Adipocyte (in vitro differentiated cells): Measurements from ENCODE around the gene RBMS2.

Source experiments
- DNase-seq: peaks from one replicate; pipeline ENCODE4 v3.0.0-alpha.2; 2015; ENCODE audit warnings: low read depth
- H3K27me3 ChIP-seq: replicated peaks from 2 replicates; pipeline ENCODE4 v1.7.0; 2013; ENCODE audit warnings: mild to moderate bottlenecking, low read length, moderate library complexity; ENCODE audit not compliant: control insufficient read depth, insufficient read depth
- H3K36me3 ChIP-seq: 2 replicates; pipeline ENCODE4 v1.7.0; 2013; ENCODE audit warnings: low read length, mild to moderate bottlenecking, moderate library complexity; ENCODE audit not compliant: control insufficient read depth, insufficient read depth, severe bottlenecking
- H3K4me1 ChIP-seq: 2 replicates; pipeline ENCODE4 v1.7.0; 2013; ENCODE audit warnings: mild to moderate bottlenecking, low read length, moderate library complexity; ENCODE audit not compliant: control insufficient read depth, insufficient read depth
- H3K4me3 ChIP-seq: 2 replicates; pipeline ENCODE4 v1.7.0; 2013; ENCODE audit warnings: mild to moderate bottlenecking, low read length, moderate library complexity
- H3K9ac ChIP-seq: 2 replicates; pipeline ENCODE4 v1.7.0; 2013; ENCODE audit warnings: mild to moderate bottlenecking, low read length, moderate library complexity
- H3K9me3 ChIP-seq: 2 replicates; pipeline ENCODE4 v1.7.0; 2013; ENCODE audit warnings: mild to moderate bottlenecking, low read length, moderate library complexity; ENCODE audit not compliant: control insufficient read depth

The RBMS2 gene

DNA sequence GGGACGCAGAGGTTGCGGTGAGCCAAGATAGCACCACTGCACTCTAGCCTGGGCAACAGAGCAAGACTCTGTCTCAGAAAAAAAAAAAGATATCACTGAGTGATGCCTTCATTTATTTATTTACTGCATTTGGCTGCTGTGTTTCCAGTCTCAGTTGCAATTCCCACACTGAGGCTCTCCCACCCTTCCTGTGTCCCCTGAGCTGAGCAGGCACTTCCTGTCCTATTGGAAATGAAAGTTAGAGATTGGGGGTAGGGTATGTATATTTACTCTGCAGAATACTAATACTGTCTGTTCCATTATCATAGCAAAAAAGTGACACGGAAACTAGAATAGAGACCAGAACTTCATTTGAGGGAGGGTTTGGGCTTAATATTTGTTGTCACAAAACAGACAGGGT lies 1.6 kb upstream of the RBMS2 start:
- peak overlapping the region; percentile 88 for H3K4me3 ChIP-seq
- H3K9me3 ChIP-seq: no peaks in the 10 kb centered on the region
- DNase-seq: peak; percentile 22
- H3K9ac ChIP-seq: peak overlapping the region; percentile 97
- no peaks in the 10 kb centered on the region for H3K27me3 ChIP-seq
- no peaks in the 10 kb centered on the region for H3K36me3 ChIP-seq
- H3K4me1 ChIP-seq: peaks cover 30% of the 10 kb centered on the region

DNA sequence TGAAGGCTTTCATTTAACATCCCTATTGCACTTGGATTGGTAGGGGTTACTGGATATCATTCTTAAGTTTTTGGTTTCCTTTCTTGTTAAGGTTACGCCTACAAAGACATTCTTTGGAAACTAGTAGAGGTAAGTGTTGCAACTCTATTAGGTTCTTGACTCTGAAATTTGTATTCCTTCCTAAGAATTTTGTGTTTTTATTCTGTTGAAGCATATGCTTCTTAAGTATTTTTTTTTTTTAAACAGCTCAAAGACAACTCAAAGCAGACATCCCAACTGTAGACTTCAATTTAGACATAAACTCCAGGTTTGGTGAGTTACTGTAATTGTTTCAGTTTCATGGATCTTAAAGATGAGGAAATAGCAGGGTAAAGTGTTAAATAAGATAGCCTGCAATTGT lies 1.1 kb upstream of the RBMS2 start:
- peaks cover 30% of the 10 kb centered on the region for H3K4me1 ChIP-seq
- H3K36me3 ChIP-seq: no peaks in the 10 kb centered on the region
- DNase-seq: peak; percentile 50
- peak overlapping the region; percentile 97 for H3K9ac ChIP-seq
- no peaks in the 10 kb centered on the region for H3K27me3 ChIP-seq
- peak overlapping the region; percentile 88 for H3K4me3 ChIP-seq
- no peaks in the 10 kb centered on the region for H3K9me3 ChIP-seq

DNA sequence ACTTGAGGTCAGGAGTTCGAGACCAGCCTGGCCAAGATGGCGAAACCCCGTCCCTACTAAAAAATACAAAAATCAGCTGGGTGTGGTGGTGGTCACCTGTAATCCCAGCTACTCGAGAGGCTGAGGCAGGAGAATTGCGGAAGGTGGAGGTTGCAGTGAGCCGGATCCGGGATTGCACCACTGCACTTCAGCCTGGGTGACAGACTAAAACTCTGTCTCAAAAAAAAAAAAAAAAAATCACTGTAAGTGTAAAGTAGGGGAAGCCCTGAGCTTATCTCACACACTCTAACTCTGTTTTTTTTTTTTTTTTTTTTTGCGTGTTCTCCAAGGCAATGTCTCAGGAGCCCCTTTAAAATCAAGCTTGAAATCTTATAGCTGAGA lies 421 bp upstream of the RBMS2 start:
- H3K27me3 ChIP-seq: no peaks in the 10 kb centered on the region
- no peaks in the 10 kb centered on the region for H3K9me3 ChIP-seq
- no peaks in the 10 kb centered on the region for H3K36me3 ChIP-seq
- H3K4me3 ChIP-seq: peak overlapping the region; percentile 88
- H3K9ac ChIP-seq: peak overlapping the region; percentile 97
- DNase-seq: no peak
- H3K4me1 ChIP-seq: peaks cover 30% of the 10 kb centered on the region

DNA sequence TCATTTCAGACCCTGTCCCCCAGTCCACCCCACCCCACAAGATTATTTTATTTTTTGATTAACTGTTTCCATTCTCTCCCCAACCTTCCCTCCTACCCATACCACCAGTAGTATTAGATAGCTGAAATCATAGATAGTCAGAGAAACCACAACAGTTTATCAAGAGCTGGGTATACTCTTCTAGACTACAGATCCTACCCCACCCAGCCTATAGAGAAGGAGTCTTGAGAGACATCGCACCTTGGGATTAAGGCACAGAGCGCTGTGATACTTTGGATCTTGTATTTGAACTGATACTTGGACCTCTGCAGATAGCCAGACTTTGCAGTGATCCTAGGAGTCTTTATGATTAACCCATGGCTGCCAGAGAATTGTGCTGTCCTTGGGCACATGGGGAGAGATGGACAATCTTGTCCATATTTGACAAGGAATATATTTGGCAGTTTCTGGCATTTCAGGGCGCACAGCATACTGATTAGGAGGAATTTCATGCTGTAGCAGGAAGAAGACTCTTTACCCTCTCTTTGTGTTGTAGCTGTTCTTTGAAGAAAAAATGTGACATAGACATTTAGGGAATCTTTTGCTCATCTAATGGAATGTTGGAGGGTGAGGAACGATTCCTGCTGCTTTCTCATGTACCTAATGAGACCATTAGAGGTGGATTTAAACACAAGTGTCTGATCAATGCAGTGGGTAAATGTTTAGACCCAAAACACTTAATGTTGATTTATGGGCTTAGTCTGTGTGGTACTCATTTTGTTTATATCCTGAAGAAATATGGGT lies 982 bp downstream of the RBMS2 start:
- peaks cover 35% of the 10 kb centered on the region for H3K4me1 ChIP-seq
- no peaks in the 10 kb centered on the region for H3K36me3 ChIP-seq
- H3K4me3 ChIP-seq: peak overlapping the region; percentile 88
- no peaks in the 10 kb centered on the region for H3K9me3 ChIP-seq
- DNase-seq: peak; percentile 49
- H3K27me3 ChIP-seq: no peaks in the 10 kb centered on the region
- H3K9ac ChIP-seq: peak overlapping the region; percentile 97

DNA sequence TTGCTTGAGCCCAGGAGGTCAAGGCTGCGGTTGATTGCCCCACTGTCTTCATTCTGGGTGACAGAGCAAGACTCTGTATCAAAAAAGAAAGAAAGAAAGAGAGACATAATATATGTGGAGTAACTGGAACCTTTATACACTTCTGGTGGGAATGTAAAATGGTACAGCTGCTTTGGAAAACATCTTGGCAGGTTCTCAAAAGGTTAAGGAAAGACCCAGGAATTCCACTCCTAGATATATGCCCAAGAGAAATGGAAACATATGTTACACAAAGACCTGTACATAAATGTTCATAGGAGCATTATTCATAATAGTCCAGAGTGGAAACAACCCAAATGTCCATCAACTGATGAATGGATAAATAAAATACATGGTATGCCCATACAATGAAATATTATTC lies 7.2 kb downstream of the RBMS2 start:
- H3K36me3 ChIP-seq: no peaks in the 10 kb centered on the region
- no peak overlapping the region for H3K4me3 ChIP-seq
- DNase-seq: peak; percentile 14
- peaks cover 31% of the 10 kb centered on the region for H3K4me1 ChIP-seq
- H3K9ac ChIP-seq: no peak overlapping the region
- H3K27me3 ChIP-seq: no peaks in the 10 kb centered on the region
- no peaks in the 10 kb centered on the region for H3K9me3 ChIP-seq

DNA sequence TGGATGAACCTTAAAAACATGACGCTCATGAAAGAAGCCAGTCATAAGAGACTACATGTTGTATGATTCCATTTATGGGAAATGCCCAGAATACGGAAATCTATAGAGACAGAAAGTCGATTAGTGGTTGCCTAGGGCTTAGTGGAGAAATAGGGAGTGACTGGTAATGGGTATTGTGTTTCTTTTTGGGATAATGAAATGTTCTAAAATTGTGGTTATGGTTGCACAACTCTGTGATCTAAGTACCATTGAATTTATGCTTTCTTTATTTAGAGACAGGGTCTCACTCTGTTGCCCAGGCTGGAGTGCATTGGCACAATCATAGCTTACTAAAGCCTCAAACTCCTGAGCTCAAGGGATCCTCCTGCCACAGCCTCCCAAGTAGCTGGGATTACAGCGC lies 8.0 kb downstream of the RBMS2 start:
- H3K27me3 ChIP-seq: no peaks in the 10 kb centered on the region
- peak; percentile 55 for DNase-seq
- H3K4me1 ChIP-seq: peaks cover 27% of the 10 kb centered on the region
- no peak overlapping the region for H3K4me3 ChIP-seq
- no peak overlapping the region for H3K9ac ChIP-seq
- no peaks in the 10 kb centered on the region for H3K36me3 ChIP-seq
- no peaks in the 10 kb centered on the region for H3K9me3 ChIP-seq

DNA sequence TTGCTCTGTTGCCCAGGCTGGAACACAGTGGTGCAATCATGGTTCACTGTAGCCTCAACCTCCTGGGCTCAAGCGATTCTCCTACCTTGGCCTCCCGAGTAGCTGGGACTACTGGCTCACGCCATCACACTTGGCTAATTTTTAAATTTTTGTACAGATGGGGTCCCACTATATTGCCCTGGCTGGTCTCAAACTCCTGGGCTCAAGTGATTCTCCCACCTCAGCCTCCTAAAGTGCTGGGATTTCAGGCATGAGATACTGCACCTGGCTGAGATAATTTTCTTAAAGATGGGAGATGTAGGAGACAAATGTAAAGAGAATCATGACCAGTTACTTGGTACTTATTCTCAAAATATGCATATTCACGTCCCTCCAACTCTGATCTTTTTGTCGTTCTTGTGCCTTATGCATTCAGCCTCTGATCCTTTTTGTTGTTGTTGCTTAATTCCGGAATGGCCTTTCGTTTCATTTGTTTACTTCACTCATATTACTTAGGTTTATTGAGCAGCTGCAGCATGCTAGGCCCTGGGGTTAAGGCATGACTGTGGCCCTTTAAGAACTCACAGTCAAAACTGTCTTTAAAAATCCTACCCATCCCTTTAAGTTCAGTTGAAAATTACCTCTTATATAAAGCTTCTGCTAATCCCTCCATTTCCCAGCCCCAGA lies 8.9 kb downstream of the RBMS2 start:
- Histone ChIP-seq H3K4me1 (peaks cover 27% of the 10 kb centered on the region), H3K36me3 (no peaks in the 10 kb centered on the region)
- peak; percentile 30 for DNase-seq

DNA sequence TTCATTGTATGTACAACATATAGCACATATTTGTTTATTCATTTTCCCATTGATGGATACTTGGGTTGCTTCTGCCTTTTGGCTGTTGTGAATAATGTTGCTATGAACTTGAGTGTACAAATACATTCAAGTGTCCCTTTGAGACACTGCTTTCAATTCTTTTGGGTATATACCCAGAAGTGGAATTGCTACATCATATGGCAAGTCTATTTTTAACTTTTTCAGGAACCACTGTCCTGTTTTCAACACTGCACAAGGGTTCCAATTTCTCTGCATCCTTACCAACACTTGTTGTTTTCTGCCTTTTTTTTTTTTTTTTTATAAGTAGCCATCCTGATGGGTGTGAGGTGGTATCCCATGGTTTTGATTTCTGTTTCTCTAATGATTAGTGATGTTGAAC lies 15.9 kb downstream of the RBMS2 start:
- Histone ChIP-seq H3K4me1 (peaks cover 14% of the 10 kb centered on the region), H3K27me3 (no peaks in the 10 kb centered on the region), H3K4me3 (peak overlapping the region; percentile 61), H3K9ac (no peak overlapping the region), H3K36me3 (no peaks in the 10 kb centered on the region), H3K9me3 (no peaks in the 10 kb centered on the region)
- no peak for DNase-seq

More for the DNA sequence above, 8.9 kb downstream of the RBMS2 start:
- Histone ChIP-seq H3K9ac (no peak overlapping the region), H3K27me3 (no peaks in the 10 kb centered on the region), H3K9me3 (no peaks in the 10 kb centered on the region), H3K4me3 (no peak overlapping the region)

DNA sequence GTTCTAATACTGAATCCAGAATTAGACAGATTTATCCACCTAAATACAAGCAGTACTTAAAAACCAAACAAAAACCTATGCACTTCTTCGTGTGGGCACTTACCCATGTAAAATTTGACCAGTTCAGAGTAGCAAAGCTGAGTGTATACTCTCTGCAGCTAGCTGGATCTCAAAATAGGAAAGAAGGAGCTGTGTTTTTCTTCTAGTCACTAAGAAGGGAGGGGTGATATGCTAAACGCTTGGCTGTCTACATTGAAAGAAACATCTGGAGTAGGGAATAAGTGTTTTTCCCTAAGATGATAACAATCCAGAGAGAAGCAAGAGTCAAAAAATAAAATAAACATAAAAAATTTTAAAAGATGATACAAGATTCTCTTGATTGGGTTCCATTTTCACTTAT lies 20.0 kb downstream of the RBMS2 start:
- Histone ChIP-seq H3K27me3 (no peaks in the 10 kb centered on the region), H3K36me3 (no peaks in the 10 kb centered on the region), H3K9me3 (no peaks in the 10 kb centered on the region), H3K4me3 (no peak overlapping the region), H3K9ac (no peak overlapping the region), H3K4me1 (peaks cover 14% of the 10 kb centered on the region)
- no peak for DNase-seq

DNA sequence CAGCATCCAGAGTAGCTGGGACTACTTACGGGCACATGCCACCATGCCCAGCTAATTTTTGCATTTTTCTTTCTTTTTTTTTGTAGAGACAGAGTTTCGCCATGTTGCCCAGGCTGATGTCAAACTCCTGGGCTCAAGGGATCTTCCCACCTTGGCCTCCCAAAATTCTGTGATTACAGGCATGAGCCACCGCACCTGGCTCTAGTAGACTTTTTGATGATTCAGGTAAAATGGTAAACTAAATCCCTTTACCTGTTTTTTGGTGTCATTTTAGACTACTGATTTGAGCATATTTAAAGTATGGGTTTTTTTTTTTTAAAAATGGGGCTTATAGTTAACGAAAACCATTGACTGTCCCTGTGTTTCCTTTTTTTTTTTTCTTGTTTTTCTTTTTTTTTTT lies 20.5 kb downstream of the RBMS2 start:
- Histone ChIP-seq H3K9me3 (no peaks in the 10 kb centered on the region), H3K4me1 (peaks cover 12% of the 10 kb centered on the region), H3K27me3 (no peaks in the 10 kb centered on the region), H3K4me3 (no peak overlapping the region), H3K36me3 (no peaks in the 10 kb centered on the region), H3K9ac (no peak overlapping the region)
- DNase-seq: no peak

DNA sequence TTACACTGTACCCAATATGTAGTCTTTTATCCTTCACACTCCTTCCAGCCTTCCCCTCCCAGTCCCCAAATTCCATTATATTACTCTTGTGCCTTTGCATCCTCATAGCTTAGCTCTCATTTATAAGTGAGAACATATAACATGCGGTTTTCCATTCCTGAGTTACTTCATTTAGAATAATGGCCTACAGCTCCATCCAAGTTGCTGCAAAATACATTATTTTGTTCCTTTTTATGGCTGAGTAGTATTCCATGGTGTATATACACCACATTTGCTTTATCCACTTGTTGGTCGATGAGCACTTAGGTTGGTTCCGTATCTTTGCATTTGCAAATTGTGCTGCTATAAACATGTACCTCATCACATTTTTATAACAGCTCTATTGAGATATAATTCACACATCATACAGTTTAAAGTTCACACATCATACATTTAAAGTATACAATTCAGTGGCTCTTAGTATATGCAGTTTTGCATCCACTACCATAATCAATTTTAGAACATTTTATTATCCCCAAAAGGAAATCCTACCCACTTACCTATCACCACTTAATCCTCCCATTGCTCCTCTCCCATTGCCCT lies 23.5 kb downstream of the RBMS2 start:
- no peaks in the 10 kb centered on the region for H3K27me3 ChIP-seq
- H3K4me1 ChIP-seq: peaks cover 6% of the 10 kb centered on the region
- no peak for DNase-seq
- H3K36me3 ChIP-seq: no peaks in the 10 kb centered on the region
- H3K9ac ChIP-seq: no peak overlapping the region
- no peak overlapping the region for H3K4me3 ChIP-seq
- H3K9me3 ChIP-seq: no peaks in the 10 kb centered on the region
